H1 (cell line): ENCODE results near the gene NF1. TPM values are rescaled to one million over a fixed set of nuclear protein-coding genes. Genes with fewer than 3 reads are reported as not detected.

Experiments
- CTCF ChIA-PET: fragments of 300-600 bp; sonication (Branson Sonifier 250); formaldehyde crosslinking; loops from one replicate; lab custom pipeline; 2021; ENCODE audit not compliant: partially characterized antibody; lab: Charles Lee
- POLR2A ChIA-PET: fragments of 300-600 bp; sonication (Branson Sonifier 250); formaldehyde crosslinking; loops from one replicate; lab custom pipeline; 2021; ENCODE audit warnings: inconsistent platforms; ENCODE audit not compliant: partially characterized antibody; lab: Charles Lee
- DNase-seq, 2 experiments: peaks; one replicate each; pipeline versions ENCODE4 v3.0.0 to v3.0.0-alpha.2; 2010 to 2022; ENCODE audit warnings: low spot score in 2 of 2, low read depth in 1 of 2, mixed read lengths in 1 of 2
- FAIRE-seq: peaks from 2 replicates; lab custom pipeline; 2011; peaks lifted over from hg19 to GRCh38; lab: Jason Lieb, UNC
- H2AFZ ChIP-seq: 2 replicates; pipeline ENCODE4 v1.8.1; 2012; ENCODE audit warnings: low read length, inconsistent platforms
- H2AK5ac ChIP-seq: 2 replicates; pipeline ENCODE4 v1.6.1; 2013; ENCODE audit warnings: low read depth, low read length
- H2BK120ac ChIP-seq: replicated peaks from 2 replicates; pipeline ENCODE3; 2013; ENCODE audit warnings: low read depth, low read length, inconsistent platforms
- H2BK12ac ChIP-seq: 2 replicates; pipeline ENCODE4 v1.6.1; 2013; ENCODE audit warnings: low read depth, low read length
- H2BK15ac ChIP-seq: 2 replicates; pipeline ENCODE4 v1.6.1; 2013; ENCODE audit warnings: low read length
- H2BK20ac ChIP-seq: 2 replicates; pipeline ENCODE4 v1.6.1; 2013; ENCODE audit warnings: low read length
- H2BK5ac ChIP-seq: 2 replicates; pipeline ENCODE4 v1.6.1; 2013; ENCODE audit warnings: low read depth, low read length
- H3K14ac ChIP-seq: 2 replicates; pipeline ENCODE4 v1.6.1; 2013; ENCODE audit warnings: inconsistent platforms; ENCODE audit not compliant: insufficient read length
- H3K18ac ChIP-seq: 2 replicates; pipeline ENCODE4 v1.6.1; 2013; ENCODE audit warnings: low read length; ENCODE audit errors: extremely low read depth
- H3K23ac ChIP-seq: 2 replicates; pipeline ENCODE4 v1.6.1; 2013; ENCODE audit warnings: inconsistent platforms; ENCODE audit not compliant: insufficient read length
- H3K23me2 ChIP-seq: 2 replicates; pipeline ENCODE4 v1.6.1; 2013; ENCODE audit warnings: low read depth, low read length
- H3K27ac ChIP-seq: 2 replicates; pipeline ENCODE4 v1.6.1; 2011; ENCODE audit warnings: low read depth, low read length, inconsistent platforms
- H3K27me3 ChIP-seq, 4 experiments: replicated peaks in 1 of 4; 1 replicate in 1 of 4; 2 replicates in 3 of 4; pipeline versions ENCODE4 v1.6.1 to v1.8.1; 2011 to 2013; ENCODE audit warnings: low read length in 3 of 4, mild to moderate bottlenecking in 3 of 4, inconsistent platforms in 2 of 4, mixed read lengths in 2 of 4, moderate library complexity in 1 of 4; ENCODE audit not compliant: control insufficient read depth in 3 of 4, insufficient read depth in 3 of 4; ENCODE audit errors: extremely low read depth in 1 of 4
- H3K36me3 ChIP-seq, 4 experiments: 2 replicates each; pipeline versions ENCODE4 v1.6.1 to v1.8.1; 2011 to 2013; ENCODE audit warnings: mild to moderate bottlenecking in 4 of 4, low read length in 3 of 4, moderate library complexity in 2 of 4, control low read depth in 1 of 4, inconsistent platforms in 1 of 4; ENCODE audit not compliant: insufficient read depth in 4 of 4, control insufficient read depth in 2 of 4
- H3K4ac ChIP-seq: replicated peaks from 2 replicates; pipeline ENCODE3; 2013; ENCODE audit warnings: low read length, low read depth, mixed read lengths, inconsistent platforms; ENCODE audit not compliant: insufficient read length
- H3K4me1 ChIP-seq, 4 experiments: replicated peaks in 1 of 4; 1 replicate in 1 of 4; 2 replicates in 3 of 4; pipeline versions ENCODE4 v1.6.1 to v1.8.1; 2011 to 2013; ENCODE audit warnings: low read length in 3 of 4, inconsistent platforms in 2 of 4, mixed read lengths in 1 of 4; ENCODE audit not compliant: insufficient read depth in 4 of 4, control insufficient read depth in 3 of 4
- H3K4me2 ChIP-seq, 2 experiments: 2 replicates each; pipeline versions ENCODE4 v1.6.1 to v1.8.1; 2011 to 2013; ENCODE audit warnings: low read depth in 2 of 2, low read length in 2 of 2, control low read depth in 1 of 2, inconsistent platforms in 1 of 2, mild to moderate bottlenecking in 1 of 2; ENCODE audit not compliant: insufficient read depth in 1 of 2
- H3K4me3 ChIP-seq, 4 experiments: fragments of 200-600, 300-600 bp in 1 of 4; sonication (generic), shearing (Covaris generic), sonication (Bioruptor Twin) in 1 of 4; 2 replicates each; pipeline versions ENCODE4 v1.5.1 to v1.8.1; 2011 to 2016; ENCODE audit warnings: low read length in 4 of 4, low read depth in 3 of 4, control low read depth in 2 of 4, inconsistent platforms in 2 of 4, mild to moderate bottlenecking in 2 of 4, mixed read lengths in 1 of 4, moderate library complexity in 1 of 4; ENCODE audit not compliant: insufficient read depth in 2 of 4; ENCODE audit errors: extremely low read depth in 1 of 4
- H3K56ac ChIP-seq: replicated peaks from 2 replicates; pipeline ENCODE3; 2013; ENCODE audit warnings: low read depth, mild to moderate bottlenecking, mixed read lengths, low read length, inconsistent platforms; ENCODE audit not compliant: insufficient read length
- H3K79me1 ChIP-seq: 2 replicates; pipeline ENCODE4 v1.6.1; 2013; ENCODE audit warnings: low read depth, low read length, control low read depth
- H3K79me2 ChIP-seq, 2 experiments: 2 replicates each; pipeline versions ENCODE4 v1.6.1 to v1.8.1; 2012 to 2013; ENCODE audit warnings: low read length in 2 of 2, mild to moderate bottlenecking in 2 of 2, inconsistent platforms in 1 of 2; ENCODE audit not compliant: insufficient read depth in 2 of 2, control insufficient read depth in 1 of 2
- H3K9ac ChIP-seq, 4 experiments: replicated peaks in 1 of 4; 1 replicate in 1 of 4; 2 replicates in 3 of 4; pipeline versions ENCODE4 v1.6.1 to v1.8.1; 2011 to 2013; ENCODE audit warnings: low read depth in 3 of 4, low read length in 3 of 4, control low read depth in 2 of 4, mild to moderate bottlenecking in 2 of 4, moderate library complexity in 2 of 4, inconsistent platforms in 1 of 4; ENCODE audit errors: extremely low read depth in 1 of 4
- H3K9me3 ChIP-seq, 2 experiments: 2 replicates each; pipeline versions ENCODE4 v1.6.1 to v1.8.1; 2012 to 2013; ENCODE audit warnings: mild to moderate bottlenecking in 2 of 2, moderate library complexity in 2 of 2, control low read depth in 1 of 2, inconsistent platforms in 1 of 2, low read depth in 1 of 2, low read length in 1 of 2, mixed read lengths in 1 of 2; ENCODE audit not compliant: insufficient read depth in 2 of 2
- H4K20me1 ChIP-seq, 2 experiments: replicated peaks in 1 of 2; 2 replicates each; pipeline versions ENCODE3 to v1.8.1; 2011 to 2013; ENCODE audit warnings: inconsistent platforms in 2 of 2, low read length in 2 of 2, mild to moderate bottlenecking in 1 of 2; ENCODE audit not compliant: insufficient read depth in 2 of 2, control insufficient read depth in 1 of 2
- H4K5ac ChIP-seq: 2 replicates; pipeline ENCODE4 v1.6.1; 2013; ENCODE audit warnings: low read length, low read depth, mixed read lengths, inconsistent platforms; ENCODE audit not compliant: insufficient read length
- H4K8ac ChIP-seq: 2 replicates; pipeline ENCODE4 v1.8.0; 2013; ENCODE audit warnings: mild to moderate bottlenecking, moderate library complexity, low read length, inconsistent platforms; ENCODE audit not compliant: insufficient read depth; ENCODE audit errors: extremely low read depth
- H4K91ac ChIP-seq: replicated peaks from 2 replicates; pipeline ENCODE3; 2013; ENCODE audit warnings: low read length, mixed read lengths, inconsistent platforms; ENCODE audit not compliant: insufficient read length
- BCL11A ChIP-seq, 2 experiments: IDR thresholded peaks; one replicate each; pipeline ENCODE4 v1.6.1; 2011; ENCODE audit warnings: low read depth in 2 of 2, low read length in 2 of 2, mild to moderate bottlenecking in 2 of 2
- CBX8 ChIP-seq: fragments of 300-800, 300-1000 bp; sonication (generic); IDR thresholded peaks from 2 replicates; pipeline ENCODE4 v1.7.1; 2016; ENCODE audit warnings: low read depth, low read length, borderline replicate concordance
- EZH2 ChIP-seq: fragments of 200-600 bp; sonication (generic); IDR thresholded peaks from 2 replicates; pipeline ENCODE4 v1.7.1; 2012; ENCODE audit warnings: low read depth, mild to moderate bottlenecking, moderate library complexity, low read length, inconsistent platforms; ENCODE audit not compliant: severe bottlenecking
- HDAC6 ChIP-seq: IDR thresholded peaks from one replicate; pipeline ENCODE4 v1.7.1; 2012; ENCODE audit warnings: low read depth, mild to moderate bottlenecking, inconsistent platforms, low read length, moderate library complexity
- KDM5A ChIP-seq: fragments of 200-600 bp; IDR thresholded peaks from 2 replicates; pipeline ENCODE4 v1.7.1; 2012; ENCODE audit warnings: mild to moderate bottlenecking, low read length, inconsistent platforms, mixed read lengths
- MAFK ChIP-seq: IDR thresholded peaks from 2 replicates; pipeline ENCODE4 v1.6.1; 2012; ENCODE audit warnings: low read depth, mild to moderate bottlenecking, improper control_type of control experiment, low read length
- PHF8 ChIP-seq: fragments of 200-600 bp; sonication (generic); conservative IDR thresholded peaks from 2 replicates; pipeline ENCODE4 v1.7.1; 2012; ENCODE audit warnings: low read depth, mild to moderate bottlenecking, inconsistent platforms, low read length, moderate library complexity
- SIN3A ChIP-seq, 2 experiments: IDR thresholded peaks in 1 of 2; conservative IDR thresholded peaks in 1 of 2; 2 replicates each; pipeline ENCODE4 v1.6.1; 2011 to 2012; ENCODE audit warnings: low read length in 2 of 2, improper control_type of control experiment in 1 of 2, low read depth in 1 of 2, mild to moderate bottlenecking in 1 of 2
- SP2 ChIP-seq: IDR thresholded peaks from 2 replicates; pipeline ENCODE4 v1.6.1; 2012; ENCODE audit warnings: mild to moderate bottlenecking, low read length, inconsistent platforms
- TAF1 ChIP-seq: IDR thresholded peaks from 2 replicates; pipeline ENCODE4 v1.6.1; 2011; ENCODE audit warnings: mild to moderate bottlenecking, low read depth, low read length
- TCF12 ChIP-seq: IDR thresholded peaks from 2 replicates; pipeline ENCODE4 v1.6.1; 2011; ENCODE audit warnings: low read depth, mild to moderate bottlenecking, low read length
- TEAD4 ChIP-seq: IDR thresholded peaks from 2 replicates; pipeline ENCODE4 v1.6.1; 2012; ENCODE audit warnings: low read depth, low read length, inconsistent platforms, mixed read lengths
- polyA plus RNA-seq, 7 experiments: library from polyadenylated mRNA; depleted of rRNA in 3 of 7; stranded (reverse) in 5 of 7; unstranded in 2 of 7; fragments of >200 nt in 5 of 7; fragments of 200-250 nt in 2 of 7; gene quantifications; 1 replicate in 5 of 7; 2 replicates in 1 of 7; 4 replicates in 1 of 7; pipeline versions ENCODE4 v1.2.1 to v1.2.3, GENCODE V29; 2011 to 2013; ENCODE audit warnings: missing spikeins in 2 of 7, mixed read lengths in 2 of 7
- total RNA-seq: library from RNA; stranded (reverse); fragmentation: NEBNext Ultra II Directional; extraction: Animal tissue kit (Norgen Biotek cat#: 25700); gene quantifications from 2 replicates; pipeline ENCODE4 v1.2.1, GENCODE V29; 2021
- TF ChIP-seq, protein P1 (sequence below), 3 experiments: IDR thresholded peaks; 1 replicate in 2 of 3; 2 replicates in 1 of 3; pipeline versions ENCODE4 v1.5.1 to v1.6.1; 2011; ENCODE audit warnings: low read length in 3 of 3, mild to moderate bottlenecking in 3 of 3, inconsistent platforms in 2 of 3, low read depth in 1 of 3, moderate library complexity in 1 of 3; ENCODE audit not compliant: insufficient read depth in 1 of 3; ENCODE audit errors: control extremely low read depth in 1 of 3

Gene NF1
- total and polyA plus RNA-seq, 2 of the 8 experiments (the other 6 are each of a cell fraction or from before 2014, with no cell fraction given) = 19.3 to 29.6 TPM

DNA sequence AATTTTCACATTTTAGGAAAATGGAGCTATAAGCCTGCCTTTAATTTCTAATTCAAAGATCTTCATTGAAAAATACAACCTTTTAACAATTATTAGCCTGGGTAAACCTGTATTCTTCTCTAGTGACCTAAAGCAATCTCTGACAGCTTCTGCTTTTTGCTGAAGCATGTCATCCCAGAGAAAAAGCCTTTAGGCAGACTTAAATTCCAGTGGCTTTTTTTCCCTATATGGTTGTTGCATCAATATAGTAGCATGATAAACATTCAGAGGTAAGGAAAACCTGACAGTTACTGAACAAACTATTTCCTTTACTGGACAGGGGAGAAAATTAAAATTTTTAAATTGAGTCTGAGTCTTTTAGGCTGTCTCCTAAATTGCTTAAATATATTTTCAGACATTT lies 234.4 kb downstream of the NF1 start:
- no peaks in the 10 kb centered on the region for H3K79me2 ChIP-seq
- no peak overlapping the region for H2AFZ ChIP-seq
- CTCF ChIA-PET = no interaction called here
- no peaks in the 10 kb centered on the region for H4K20me1 ChIP-seq
- H2BK120ac ChIP-seq = no peak overlapping the region
- no peaks in the 10 kb centered on the region for H3K23me2 ChIP-seq
- no peaks in the 10 kb centered on the region for H3K4me1 ChIP-seq
- no peak overlapping the region for H4K8ac ChIP-seq
- DNase-seq = no peak
- H2BK12ac ChIP-seq = no peak overlapping the region
- H3K27ac ChIP-seq = no peak overlapping the region
- H4K91ac ChIP-seq = no peak overlapping the region
- H2BK15ac ChIP-seq = no peak overlapping the region
- H3K4me3 ChIP-seq = no peak overlapping the region
- H3K9ac ChIP-seq = no peak overlapping the region
- no peak overlapping the region for H2BK20ac ChIP-seq
- H3K18ac ChIP-seq = no peak overlapping the region
- H4K5ac ChIP-seq = no peak overlapping the region
- H3K23ac ChIP-seq = no peak overlapping the region
- no peaks in the 10 kb centered on the region for H3K79me1 ChIP-seq
- H3K4ac ChIP-seq = no peak overlapping the region
- H3K27me3 ChIP-seq = no peaks in the 10 kb centered on the region
- no peak overlapping the region for H3K56ac ChIP-seq
- H3K9me3 ChIP-seq = no peaks in the 10 kb centered on the region
- no peak overlapping the region for H2BK5ac ChIP-seq
- POLR2A ChIA-PET = no interaction called here
- no peak overlapping the region for H3K4me2 ChIP-seq
- H3K14ac ChIP-seq = no peak overlapping the region
- H2AK5ac ChIP-seq = no peak overlapping the region
- no peak for FAIRE-seq
- peaks cover 2 to 10% (median 3%) of the 10 kb centered on the region in 4 experiments; a peak in 4 of 8 replicates for H3K36me3 ChIP-seq
- TF ChIP-seq SP2 = no peak
- no peak for TF ChIP-seq TAF1
- TF ChIP-seq SIN3A (conservative IDR thresholded peaks at IDR 0.05 in 1 of 2, IDR thresholded peaks at IDR 0.05 in 1 of 2; ENCODE audit: low read depth in 1 of 2, low read length in 2 of 2) = no peak
- no peak for TF ChIP-seq EZH2
- TF ChIP-seq KDM5A = no peak
- no peak for TF ChIP-seq CBX8
- TF ChIP-seq TCF12 = no peak
- no peak for TF ChIP-seq HDAC6
- no peak for TF ChIP-seq BCL11A (IDR thresholded peaks at IDR 0.05; ENCODE audit: low read depth in 2 of 2, low read length in 2 of 2)
- TF ChIP-seq, protein P1, sequence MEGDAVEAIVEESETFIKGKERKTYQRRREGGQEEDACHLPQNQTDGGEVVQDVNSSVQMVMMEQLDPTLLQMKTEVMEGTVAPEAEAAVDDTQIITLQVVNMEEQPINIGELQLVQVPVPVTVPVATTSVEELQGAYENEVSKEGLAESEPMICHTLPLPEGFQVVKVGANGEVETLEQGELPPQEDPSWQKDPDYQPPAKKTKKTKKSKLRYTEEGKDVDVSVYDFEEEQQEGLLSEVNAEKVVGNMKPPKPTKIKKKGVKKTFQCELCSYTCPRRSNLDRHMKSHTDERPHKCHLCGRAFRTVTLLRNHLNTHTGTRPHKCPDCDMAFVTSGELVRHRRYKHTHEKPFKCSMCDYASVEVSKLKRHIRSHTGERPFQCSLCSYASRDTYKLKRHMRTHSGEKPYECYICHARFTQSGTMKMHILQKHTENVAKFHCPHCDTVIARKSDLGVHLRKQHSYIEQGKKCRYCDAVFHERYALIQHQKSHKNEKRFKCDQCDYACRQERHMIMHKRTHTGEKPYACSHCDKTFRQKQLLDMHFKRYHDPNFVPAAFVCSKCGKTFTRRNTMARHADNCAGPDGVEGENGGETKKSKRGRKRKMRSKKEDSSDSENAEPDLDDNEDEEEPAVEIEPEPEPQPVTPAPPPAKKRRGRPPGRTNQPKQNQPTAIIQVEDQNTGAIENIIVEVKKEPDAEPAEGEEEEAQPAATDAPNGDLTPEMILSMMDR (IDR thresholded peaks at IDR 0.05; ENCODE audit: control extremely low read depth in 1 of 3, insufficient read depth in 1 of 3, low read depth in 1 of 3, low read length in 3 of 3) = no peak
- no peak for TF ChIP-seq TEAD4
- no peak for TF ChIP-seq MAFK
- no peak for TF ChIP-seq PHF8
